Activated CD8-positive, alpha-beta memory T cell treated with anti-CD3 and anti-CD28 coated beads, Interleukin-2, amount 50 U/mL, for 1 hour (primary cell): ENCODE data around the gene DCTD.

Experiments
- DNase-seq: peaks from one replicate; pipeline ENCODE4 v3.0.0-alpha.2; 2020; ENCODE audit errors: extremely low read depth

The DCTD gene

DNA sequence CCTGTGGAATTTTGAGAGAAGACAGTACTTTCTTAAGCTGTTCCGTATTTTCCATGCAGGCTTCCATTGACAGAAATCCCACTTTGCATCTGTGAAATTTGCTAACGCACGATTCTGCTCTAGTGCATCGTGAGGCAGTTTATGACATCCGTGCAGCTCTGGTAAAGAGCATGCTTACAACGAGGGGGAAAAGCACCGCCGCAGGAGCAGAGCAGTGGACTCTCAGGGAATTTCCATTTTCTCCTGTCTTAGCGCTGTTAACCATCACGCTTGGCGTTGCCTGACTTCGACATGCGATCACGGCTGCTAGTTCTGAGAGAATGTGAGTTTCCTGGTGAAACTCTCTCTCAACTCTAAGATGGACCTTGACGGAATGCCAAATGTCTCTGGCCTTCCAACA lies 43.9 kb downstream of the DCTD start:
- DNase-seq: no peak

DNA sequence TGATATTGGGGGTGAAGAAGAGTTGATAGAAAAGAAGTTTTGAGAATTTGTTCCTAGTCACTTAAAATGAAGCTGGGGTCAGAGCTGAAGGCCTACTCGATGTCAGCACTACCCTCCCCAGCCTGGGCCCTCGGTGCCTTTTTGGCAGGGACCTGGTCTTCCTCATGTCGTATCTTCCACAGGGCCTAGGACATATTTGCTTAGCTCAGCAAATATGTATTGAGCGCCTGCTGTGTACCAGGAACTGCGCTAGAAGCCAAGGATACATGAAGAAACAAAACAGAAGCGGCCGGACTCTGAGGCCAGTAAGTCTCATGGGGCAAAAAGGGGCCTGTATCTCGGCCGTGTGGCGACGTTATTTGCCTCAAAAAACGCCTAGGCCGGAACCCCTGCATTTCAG lies 44.3 kb downstream of the DCTD start:
- no peak for DNase-seq

DNA sequence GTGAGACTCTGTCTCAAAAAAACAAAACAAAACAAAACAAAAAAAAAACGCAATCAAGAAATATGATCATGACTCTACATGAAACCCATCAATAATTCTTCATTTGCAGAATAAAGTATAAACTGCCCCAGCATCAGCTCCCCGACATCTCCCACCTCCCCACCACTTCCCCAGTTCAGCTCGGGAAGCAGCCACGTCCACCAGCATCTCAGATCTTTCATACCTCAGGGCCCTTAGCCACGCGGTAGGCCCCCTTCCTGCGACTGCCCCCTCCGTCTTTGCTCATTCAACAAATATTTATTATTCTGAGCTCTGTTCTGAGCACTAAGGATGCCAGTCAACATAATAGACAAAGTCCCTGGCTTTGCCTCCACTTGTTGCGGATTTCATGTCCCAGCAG lies 45.6 kb downstream of the DCTD start:
- DNase-seq: no peak

DNA sequence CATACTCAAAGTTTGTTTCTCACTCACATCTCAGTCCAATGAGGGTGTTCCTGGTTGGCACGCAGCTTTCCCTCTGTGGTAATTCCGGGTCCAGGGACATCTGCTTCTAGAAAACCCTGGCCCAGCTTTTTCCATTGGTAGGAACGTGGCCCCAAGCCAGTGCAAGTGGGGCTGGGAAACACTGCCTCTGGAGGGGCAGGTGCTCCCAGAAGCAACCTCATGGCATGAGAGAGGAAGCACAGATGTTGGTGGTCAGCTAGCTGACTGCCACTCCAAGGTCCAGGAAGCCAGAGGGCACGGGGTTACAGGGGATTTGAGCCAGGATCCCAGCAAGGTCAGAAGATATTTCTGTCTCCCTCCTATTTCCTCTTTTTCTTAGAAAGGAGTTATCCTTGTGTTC lies 47.5 kb downstream of the DCTD start:
- DNase-seq: no peak

DNA sequence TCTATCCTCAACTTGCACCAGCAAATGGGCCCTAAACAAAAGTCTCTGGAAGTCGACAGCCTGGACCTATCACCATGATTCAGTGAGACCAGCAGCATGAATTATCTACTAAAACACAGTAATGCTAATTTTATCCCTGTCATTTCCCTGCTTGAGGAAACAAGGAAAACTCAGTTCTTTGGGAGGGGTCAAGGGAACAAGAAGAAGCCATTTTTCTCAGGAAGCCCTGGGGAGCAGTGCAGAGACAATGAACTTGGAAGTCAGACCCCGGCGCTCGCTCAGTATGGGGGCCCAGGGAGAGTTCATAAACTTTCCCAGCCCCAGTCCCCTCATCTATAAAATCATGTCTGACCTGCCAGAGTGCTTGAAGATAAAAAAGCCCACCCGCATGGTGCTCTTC lies 50.4 kb downstream of the DCTD start:
- no peak for DNase-seq

DNA sequence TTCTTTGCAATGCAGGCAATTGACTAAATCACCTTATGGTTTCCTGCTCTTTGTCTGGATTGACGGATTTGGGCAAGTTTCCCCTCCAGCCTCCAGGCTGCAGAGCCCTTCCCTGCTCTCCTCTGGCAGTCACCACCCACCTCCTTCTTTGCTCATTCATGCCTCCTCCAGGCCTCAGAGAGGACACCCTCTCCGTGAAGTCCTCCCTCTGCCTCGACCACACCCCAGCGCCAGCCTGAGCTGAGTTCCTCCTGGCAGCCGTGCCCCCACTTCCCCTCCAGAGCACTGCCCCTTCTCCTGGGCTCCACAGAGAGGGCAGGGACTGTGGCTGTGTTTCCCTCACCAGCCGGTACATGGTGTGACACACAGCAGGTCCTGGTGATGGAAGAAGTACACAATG lies 53.7 kb downstream of the DCTD start:
- no peak for DNase-seq

DNA sequence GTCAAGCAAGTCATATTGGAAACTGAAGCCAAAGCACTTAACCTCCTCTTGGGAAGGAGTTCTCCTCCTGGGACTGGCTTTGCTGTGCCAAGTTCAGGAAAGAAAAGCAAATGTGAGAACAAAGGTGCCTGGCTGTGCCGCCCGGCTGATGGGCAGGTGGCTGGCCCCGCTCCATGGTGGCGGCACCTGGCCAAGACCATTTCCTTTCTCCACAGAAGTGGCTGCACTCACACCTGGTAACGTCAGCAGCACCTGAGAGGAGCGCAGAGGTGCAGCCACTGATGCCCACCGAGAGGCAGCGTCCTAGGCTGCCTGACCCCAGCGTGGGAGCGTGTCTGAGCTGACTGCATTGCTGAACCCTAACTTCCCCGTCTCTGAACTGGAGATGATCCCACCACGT lies 54.3 kb downstream of the DCTD start:
- DNase-seq: no peak

DNA sequence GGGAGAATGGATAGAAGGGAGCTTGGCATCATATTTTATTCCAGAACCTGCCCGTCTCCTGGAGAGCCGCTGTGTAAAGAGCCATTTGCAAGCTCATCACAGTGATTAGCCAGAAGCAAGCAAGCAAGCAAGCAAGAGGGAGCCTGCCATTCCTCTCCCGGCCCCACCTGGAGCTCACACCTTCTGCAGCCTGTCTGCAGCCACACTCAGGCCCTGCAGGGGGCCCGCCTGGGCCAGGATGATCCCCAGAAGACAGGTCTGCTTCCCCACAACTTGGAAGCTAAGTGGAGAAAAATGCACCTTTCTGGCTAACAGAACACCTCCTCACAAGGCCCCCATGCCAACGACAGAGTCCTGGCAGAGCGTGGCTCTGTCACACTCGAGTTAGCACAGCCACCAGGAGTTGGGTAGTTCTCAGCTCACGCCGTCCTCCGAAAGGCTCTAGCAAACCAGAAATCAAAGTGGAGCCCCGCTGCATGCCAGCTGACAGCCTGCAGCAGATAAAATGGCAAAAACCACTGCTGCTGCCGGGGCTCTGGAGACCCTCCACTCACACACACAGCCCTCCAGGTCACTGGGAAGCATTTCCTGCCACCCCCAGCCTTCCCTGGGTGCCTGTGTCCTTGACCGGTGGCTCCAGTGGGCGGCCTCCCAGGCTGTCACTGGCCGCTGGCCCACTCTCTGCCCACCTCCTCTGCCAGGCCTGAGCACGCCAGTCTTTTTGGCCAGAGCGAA lies 54.9 kb downstream of the DCTD start:
- DNase-seq: no peak

DNA sequence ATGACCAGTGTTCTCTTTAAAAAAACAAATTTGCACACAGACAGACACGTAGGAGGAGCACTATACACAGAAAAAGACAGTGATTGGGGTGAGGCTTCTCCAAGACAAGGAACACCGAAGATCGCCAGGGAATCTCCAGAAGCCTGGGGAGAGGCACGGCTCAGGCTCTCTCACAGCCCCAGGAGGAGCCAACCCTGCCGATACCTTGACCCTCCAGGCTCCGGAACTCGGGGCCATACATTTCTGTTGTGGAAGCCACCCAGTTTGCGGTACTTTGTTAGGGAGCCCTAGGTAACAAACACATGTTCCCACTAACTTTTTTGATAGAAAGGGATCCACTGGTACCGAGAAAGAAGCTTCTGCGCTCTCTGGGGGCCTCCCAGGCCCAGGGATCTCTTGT lies 55.8 kb downstream of the DCTD start:
- no peak for DNase-seq

DNA sequence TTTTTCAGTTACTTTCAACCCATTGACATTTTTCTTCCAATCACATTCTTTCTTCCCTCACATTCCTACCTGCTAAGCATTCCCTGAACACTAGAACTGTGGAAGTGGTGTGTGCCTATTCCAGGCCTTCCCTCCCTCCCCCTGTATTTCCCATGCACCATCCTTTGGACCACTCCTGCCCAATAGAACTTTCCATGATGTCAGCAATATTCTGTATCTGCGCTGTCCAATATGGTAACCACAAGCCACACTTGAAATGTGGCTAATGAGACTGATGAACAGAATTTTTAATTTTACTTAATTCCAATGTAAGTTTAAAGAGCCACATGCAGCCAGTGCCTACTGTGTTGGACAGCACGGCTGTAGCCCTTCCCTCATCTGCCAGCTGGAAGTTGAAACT lies 57.5 kb downstream of the DCTD start:
- no peak for DNase-seq

DNA sequence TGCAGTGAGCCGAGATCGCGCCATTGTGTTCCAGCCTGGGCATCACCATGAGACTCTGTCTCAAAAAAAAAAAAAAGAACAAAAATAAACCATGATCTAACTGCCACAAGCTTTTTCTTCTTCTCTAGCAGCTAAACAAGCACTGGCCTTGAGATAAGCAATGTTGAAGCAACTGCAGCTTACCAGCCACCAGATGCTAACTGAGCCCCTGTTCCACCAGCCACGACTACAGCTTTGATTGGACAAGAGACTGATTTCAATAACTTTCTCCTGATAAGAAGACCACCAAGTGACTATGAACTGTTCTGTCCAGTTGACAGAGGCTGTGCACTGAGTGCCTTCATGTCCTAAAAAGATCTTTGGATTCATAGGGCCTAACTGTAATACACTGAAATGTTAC lies 58.5 kb downstream of the DCTD start:
- DNase-seq: no peak

DNA sequence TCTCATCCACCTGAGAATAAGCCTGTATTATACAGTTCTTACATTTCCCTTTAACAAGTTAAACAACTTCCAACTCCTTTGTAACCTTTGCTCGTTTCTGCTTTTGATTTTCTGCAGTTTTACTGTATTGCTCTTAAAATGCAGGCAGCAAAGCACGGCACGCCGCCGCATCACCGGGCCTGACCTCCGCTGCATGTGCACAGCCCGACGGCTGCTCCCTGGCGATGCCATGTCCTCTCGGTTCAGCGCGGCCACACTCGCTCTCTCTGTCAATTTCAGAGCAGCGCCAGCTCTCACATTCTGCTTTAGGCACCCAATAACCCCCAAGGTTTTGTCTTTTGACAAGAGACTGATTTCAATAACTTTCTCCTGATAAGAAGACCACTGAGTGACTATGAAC lies 60.3 kb downstream of the DCTD start:
- DNase-seq: no peak

DNA sequence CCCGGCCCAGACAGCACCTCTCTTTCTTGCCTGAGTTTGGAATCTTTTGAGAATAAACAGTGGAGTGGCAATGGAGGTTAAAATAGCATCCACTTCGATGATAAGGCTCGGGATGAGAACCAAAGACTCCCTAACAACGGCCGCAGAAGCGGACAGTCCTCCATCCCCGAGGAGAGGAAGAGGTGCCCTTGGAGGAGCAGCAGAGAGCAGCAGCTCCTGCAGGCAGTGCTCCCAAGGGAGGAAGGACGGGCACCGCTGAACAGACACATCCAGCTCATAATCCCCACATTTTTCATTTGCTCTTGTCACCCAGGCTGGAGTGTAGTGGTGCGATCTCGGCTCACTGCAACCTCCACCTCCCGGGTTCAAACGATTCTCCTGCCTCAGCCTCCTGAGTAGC lies 61.3 kb downstream of the DCTD start:
- DNase-seq: no peak

DNA sequence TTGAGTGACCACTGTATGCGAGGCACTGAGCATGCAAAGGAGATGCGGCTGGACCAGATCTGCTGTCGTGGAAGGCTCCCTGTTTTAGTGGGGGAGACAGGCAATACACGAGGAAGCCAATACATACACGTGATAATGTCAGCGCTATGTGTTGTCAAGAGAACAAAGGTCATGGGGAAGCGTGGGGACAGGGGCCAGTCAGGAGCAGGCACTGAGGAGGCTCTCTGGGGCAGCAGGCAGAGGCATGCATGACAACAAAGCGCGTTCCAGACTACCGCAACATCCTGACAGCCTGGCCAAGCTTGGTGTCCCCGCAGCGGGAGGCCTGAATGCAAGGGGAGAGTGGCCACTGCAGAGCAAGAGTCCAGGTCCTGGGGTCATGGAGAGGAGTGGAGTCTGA lies 61.9 kb downstream of the DCTD start:
- no peak for DNase-seq

DNA sequence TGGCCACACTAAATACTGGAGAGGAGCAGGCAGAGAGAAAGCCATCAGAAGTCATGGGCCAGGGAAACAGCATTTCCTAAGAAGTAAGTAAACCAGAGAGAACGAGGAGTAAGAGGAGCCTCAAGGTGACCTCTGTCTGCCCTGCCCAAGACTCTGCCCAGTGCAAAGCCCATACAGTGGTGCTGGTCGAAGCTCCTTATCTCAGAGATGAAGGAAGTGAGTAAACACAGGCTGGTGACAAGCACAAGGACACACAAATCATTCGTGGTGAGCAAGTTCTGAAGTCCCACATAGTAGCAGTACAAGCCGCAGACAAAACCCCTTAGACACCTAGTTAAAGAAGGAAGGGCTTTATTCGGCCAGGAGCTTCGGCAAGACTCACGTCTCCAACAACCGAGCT lies 62.7 kb downstream of the DCTD start:
- no peak for DNase-seq

DNA sequence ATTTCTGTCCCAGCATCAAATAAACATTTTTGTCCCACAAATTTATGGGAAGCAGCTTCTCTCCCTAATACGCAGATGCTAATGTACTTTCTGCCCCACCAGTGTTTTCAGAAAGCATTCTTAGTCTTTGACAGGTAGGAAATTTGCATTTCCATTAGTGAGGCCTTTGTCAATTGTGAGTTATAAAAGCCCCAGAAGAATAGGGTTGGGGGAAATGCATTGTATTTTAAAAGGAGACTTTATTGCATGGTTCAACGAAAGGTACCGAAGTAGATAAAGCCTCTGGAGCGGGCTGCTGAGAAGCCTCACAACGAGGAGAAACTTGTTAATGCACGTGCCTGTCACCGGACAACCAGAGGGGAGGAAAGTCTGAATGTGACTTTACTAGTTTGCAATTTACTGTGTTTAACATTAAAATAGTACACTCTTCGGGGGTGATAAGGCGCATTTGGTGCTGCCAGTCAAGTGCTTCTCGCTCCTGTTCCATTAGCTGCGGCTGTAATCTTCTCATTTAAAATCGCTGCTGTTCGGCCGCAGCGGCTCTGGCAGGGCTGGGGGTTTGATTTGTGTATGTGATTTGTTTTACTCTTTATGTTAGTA lies 63.4 kb downstream of the DCTD start:
- no peak for DNase-seq

DNA sequence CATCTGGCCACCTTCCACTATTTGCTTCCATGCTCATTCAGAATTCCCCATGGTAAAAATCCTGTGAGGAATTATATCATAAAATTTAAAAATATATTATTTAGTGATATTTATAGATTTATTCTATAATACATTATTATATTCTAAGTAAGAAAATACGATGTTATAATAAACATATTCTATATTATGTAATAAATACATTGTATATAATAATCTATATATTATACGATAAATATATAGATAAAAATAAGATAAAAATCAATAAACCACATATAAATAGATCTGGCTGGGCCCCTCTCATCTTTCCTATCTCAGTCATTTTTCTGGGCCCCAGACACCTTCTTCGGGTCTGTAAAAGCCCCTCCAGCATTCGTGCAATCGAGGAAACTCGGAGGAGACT lies 68.5 kb downstream of the DCTD start:
- DNase-seq: no peak

DNA sequence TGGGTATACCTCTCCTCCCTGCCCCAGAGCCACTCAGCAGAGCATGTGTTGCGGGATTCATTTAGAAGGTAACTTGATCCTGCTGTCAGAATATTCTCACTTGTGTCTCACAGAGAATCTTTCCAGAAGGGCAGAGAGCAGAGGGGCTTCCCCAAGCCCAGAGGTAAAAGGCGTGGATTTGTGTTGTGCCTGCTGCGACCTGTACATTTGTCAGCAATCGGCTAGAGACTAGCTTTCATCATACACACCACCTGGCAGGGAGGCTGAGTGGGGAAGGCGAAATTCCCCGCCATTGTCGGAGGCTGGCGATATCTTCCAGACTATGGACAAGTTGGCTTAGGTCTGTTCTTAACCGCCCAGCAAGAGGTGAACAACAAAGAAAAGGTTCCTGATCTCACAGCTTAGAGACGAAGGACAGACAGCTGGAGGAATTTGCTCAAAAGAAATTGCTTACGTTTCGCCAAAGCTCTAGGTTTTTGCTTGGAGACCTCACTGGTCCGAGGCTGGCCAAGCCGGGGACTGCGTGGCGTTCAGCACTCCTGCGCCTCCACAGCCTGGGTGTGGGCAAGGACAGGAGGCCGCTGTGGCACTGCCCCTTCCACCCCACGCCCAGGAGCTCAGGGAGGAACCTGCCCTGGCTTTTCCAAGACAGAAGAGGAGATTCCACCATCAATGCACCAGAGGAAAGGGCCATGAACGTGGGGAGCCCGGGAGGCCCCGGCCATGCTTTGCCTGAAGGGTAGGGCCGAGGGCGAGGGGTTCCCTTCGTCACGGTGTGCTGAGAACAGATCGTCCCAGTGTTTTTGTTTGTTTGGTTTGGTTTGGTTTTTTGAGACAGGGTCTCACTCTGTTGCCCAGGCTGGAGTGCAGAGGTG lies 69.4 kb downstream of the DCTD start:
- DNase-seq: no peak

DNA sequence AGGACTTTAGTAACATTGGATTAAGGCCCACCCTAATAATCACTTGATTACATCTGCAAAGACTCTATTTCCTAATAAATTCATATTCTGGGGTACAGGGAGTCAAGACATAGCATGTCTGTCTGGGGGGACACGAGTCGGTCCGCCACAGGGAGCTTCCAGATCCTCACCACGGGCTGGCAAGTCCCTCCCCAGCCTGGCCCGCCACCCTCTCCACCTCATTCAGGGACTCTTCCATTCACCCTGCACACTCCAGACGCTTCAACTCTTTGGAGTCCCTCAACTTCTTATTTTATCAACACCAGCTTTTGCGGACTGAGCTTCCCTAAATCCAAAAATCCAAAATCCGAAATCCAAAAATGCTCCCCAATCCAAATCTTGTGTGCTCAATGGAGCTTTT lies 71.2 kb downstream of the DCTD start:
- DNase-seq: no peak

DNA sequence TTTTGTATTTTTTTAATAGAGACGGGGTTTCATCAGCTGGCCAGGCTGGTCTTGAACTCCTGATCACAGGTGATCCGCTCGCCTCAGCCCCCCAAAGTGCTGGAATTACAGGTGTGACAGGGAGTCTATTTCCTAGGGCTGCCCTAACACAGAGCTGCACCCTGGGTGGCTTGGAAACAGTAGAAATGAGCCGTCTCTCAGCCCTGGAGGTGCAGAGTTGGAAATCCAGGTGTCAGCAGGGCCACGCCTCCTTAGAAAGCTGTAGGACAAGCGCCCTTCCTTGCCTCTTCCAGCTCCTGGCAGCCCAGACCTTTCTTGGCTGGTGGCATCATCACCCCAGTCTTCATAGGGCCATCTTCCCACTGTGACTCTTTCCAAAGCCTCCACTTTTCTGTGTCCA lies 71.6 kb downstream of the DCTD start:
- no peak for DNase-seq

DNA sequence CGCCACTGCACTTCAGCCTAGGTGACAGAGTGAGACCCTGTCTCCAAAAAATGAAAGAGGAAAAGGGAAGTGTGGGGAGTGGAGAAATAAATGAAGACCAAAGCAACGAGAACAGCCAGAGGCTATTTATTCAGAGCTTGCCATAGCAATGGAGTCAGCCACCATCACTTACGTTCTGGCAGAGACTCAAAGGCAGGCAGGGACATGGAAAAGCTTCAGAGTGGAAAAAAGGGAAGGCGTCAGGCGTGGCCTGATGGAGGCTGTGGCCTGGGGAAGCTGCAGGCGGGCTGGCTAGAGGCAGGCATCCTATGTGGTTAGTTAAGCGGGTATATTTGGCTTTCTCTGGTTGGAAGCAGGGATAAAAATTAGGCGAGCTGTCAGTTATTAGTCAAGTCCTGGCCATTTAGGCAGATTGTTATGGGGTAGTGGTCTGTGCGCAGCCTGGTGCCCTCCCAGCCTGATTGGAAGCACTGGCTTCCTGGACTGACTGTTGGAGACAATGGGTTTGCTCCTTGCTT lies 73.3 kb downstream of the DCTD start:
- DNase-seq: no peak

DNA sequence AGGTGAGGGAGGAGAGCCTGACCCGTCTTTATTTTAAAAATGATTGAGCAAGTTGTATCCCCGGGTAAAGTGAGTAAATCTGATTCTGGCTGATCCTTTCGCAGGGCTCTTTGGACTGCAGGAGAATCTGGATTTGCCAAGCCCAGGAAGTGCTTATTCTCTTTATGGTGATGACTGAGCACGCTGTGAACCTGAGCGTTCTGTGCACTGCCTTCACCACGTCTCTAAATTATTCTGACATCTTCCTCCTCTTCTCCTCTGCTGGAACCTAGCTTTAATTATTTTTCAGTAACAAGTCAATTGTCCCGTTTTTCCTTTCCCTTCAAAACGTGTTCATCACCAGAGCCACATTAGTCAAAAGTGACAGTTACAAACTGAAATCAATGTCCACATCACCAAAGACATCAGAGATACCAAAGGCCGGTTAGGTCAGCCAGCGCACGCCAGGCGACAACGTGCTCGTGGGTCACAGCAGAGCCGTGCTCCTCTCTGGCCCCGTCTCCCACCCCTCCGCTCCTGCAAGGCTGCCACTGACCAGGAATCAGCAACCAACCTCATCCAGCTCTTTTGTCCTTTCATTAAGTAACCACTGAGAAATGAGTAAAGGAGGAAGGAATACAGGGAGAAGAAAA lies 74.3 kb downstream of the DCTD start:
- no peak for DNase-seq
